A549 (cell line): ENCODE measurements around the gene PPIF. TPM values are rescaled to one million over a fixed set of nuclear protein-coding genes. Genes with fewer than 3 reads are reported as not detected.

ENCODE experiments used
- ATAC-seq, 2 experiments: fragments of 200-7000 bp in 1 of 2; fragments of >200 bp in 1 of 2; cut with Nextera tagmentation in 1 of 2; cut with Tn5 transposase in 1 of 2; 3 replicates each; pipeline versions ENCODE4 v1.8.0 to v1.9.1; 2018 to 2020; ENCODE audit warnings: mild to moderate bottlenecking in 1 of 2, moderate library complexity in 1 of 2
- CTCF ChIA-PET: fragments of 300-600 bp; sonication (Branson Sonifier 250); formaldehyde crosslinking; extraction: SDS; loops from one replicate; lab custom pipeline; 2021; ENCODE audit warnings: antibody characterized with exemption, inconsistent platforms; lab: Yijun Ruan, JAX
- POLR2A ChIA-PET: fragments of 350-600 bp; formaldehyde crosslinking; extraction: SDS; loops from one replicate; lab custom pipeline; 2021; ENCODE audit warnings: antibody characterized with exemption, inconsistent platforms; lab: Yijun Ruan, JAX
- DNase-seq, 2 experiments: peaks; one replicate each; pipeline versions ENCODE4 v3.0.0 to v3.0.0-alpha.2; 2011 to 2016; ENCODE audit warnings: low read depth in 1 of 2, low spot score in 1 of 2
- FAIRE-seq: peaks from 2 replicates; lab custom pipeline; 2011; peaks lifted over from hg19 to GRCh38; lab: Jason Lieb, UNC
- H3K27ac ChIP-seq, 2 experiments: fragments of >200 bp; sonication (Bioruptor Twin); formaldehyde crosslinking; 3 replicates each; pipeline ENCODE4 v1.5.1; 2016 to 2017
- H3K4me1 ChIP-seq: fragments of >200 bp; sonication (Bioruptor Twin); formaldehyde crosslinking; 3 replicates; pipeline ENCODE4 v1.6.1; 2016
- H3K4me2 ChIP-seq: fragments of >200 bp; sonication (Bioruptor Twin); formaldehyde crosslinking; 3 replicates; pipeline ENCODE4 v1.6.1; 2016
- H3K4me3 ChIP-seq: fragments of >200 bp; sonication (Bioruptor Twin); formaldehyde crosslinking; 3 replicates; pipeline ENCODE4 v1.5.1; 2016
- H3K9me3 ChIP-seq: fragments of >200 bp; sonication (Bioruptor Twin); formaldehyde crosslinking; 3 replicates; pipeline ENCODE4 v1.6.1; 2016
- BHLHE40 ChIP-seq: IDR thresholded peaks from 2 replicates; pipeline ENCODE4 v1.6.1; 2012; ENCODE audit warnings: low read depth, low read length, inconsistent platforms
- CBX8 ChIP-seq: fragments of 200-600 bp; sonication (generic); IDR thresholded peaks from 2 replicates; pipeline ENCODE4 v1.6.1; 2016
- CEBPB ChIP-seq, 2 experiments: fragments of >200 bp in 1 of 2; sonication (Bioruptor Twin) in 1 of 2; formaldehyde crosslinking in 1 of 2; IDR thresholded peaks; 2 replicates each; pipeline ENCODE4 v1.6.1; 2012 to 2016
- CHD4 ChIP-seq: fragments of 200-600 bp; sonication (generic); IDR thresholded peaks from 2 replicates; pipeline ENCODE4 v1.6.1; 2016; ENCODE audit warnings: antibody characterized with exemption, mild to moderate bottlenecking, borderline replicate concordance
- ESRRA ChIP-seq: fragments of 150-350 bp; IDR thresholded peaks from 2 replicates; pipeline ENCODE4 v1.6.1; 2014; ENCODE audit warnings: mild to moderate bottlenecking, low read length, borderline replicate concordance
- FOSB ChIP-seq: fragments of 250-450 bp; sonication (Bioruptor Pico); IDR thresholded peaks from 2 replicates; pipeline ENCODE4 v1.5.0; 2020; ENCODE audit warnings: mild to moderate bottlenecking, moderate library complexity
- FOSL2 ChIP-seq, 2 experiments: fragments of 450-650 bp in 1 of 2; fragments of >200 bp in 1 of 2; sonication (Bioruptor Twin) in 1 of 2; formaldehyde crosslinking; IDR thresholded peaks; 2 replicates each; pipeline versions ENCODE4 v1.5.0 to v1.6.1; 2016 to 2020; ENCODE audit warnings: mild to moderate bottlenecking in 1 of 2, moderate library complexity in 1 of 2
- HDAC2 ChIP-seq: fragments of 200-600 bp; sonication (generic); IDR thresholded peaks from 2 replicates; pipeline ENCODE4 v1.6.1; 2016
- HOXB13 ChIP-seq: fragments of 250-450 bp; sonication (Bioruptor Pico); IDR thresholded peaks from 2 replicates; pipeline ENCODE4 v1.5.0; 2020; ENCODE audit warnings: low read depth, mild to moderate bottlenecking, moderate library complexity
- JUN ChIP-seq, 2 experiments: fragments of >200 bp; sonication (Bioruptor Twin); formaldehyde crosslinking; IDR thresholded peaks; 2 replicates in 1 of 2; 3 replicates in 1 of 2; pipeline ENCODE4 v1.6.1; 2016 to 2017
- KDM5A ChIP-seq: fragments of 200-600 bp; sonication (generic); IDR thresholded peaks from 2 replicates; pipeline ENCODE4 v1.6.1; 2016; ENCODE audit warnings: antibody characterized with exemption, mild to moderate bottlenecking
- MAFK ChIP-seq: fragments of 450-650 bp; IDR thresholded peaks from 2 replicates; pipeline ENCODE4 v1.6.1; 2014; ENCODE audit not compliant: partially characterized antibody
- MAZ ChIP-seq: fragments of 150-350 bp; IDR thresholded peaks from 2 replicates; pipeline ENCODE4 v1.6.1; 2014; ENCODE audit warnings: antibody characterized with exemption, low read depth, low read length, borderline replicate concordance
- PHF8 ChIP-seq: fragments of 200-600 bp; sonication (generic); IDR thresholded peaks from 2 replicates; pipeline ENCODE4 v1.6.1; 2016; ENCODE audit warnings: low read depth, mild to moderate bottlenecking, antibody characterized with exemption, moderate library complexity, borderline replicate concordance
- POLR2AphosphoS2 ChIP-seq: conservative IDR thresholded peaks from 2 replicates; pipeline ENCODE4 v1.6.1; 2012; ENCODE audit warnings: low read length, improper control_type of control experiment, inconsistent platforms
- TP53 ChIP-seq: fragments of 250-450 bp; sonication (Bioruptor Pico); IDR thresholded peaks from 2 replicates; pipeline ENCODE4 v1.5.0; 2021; ENCODE audit warnings: mild to moderate bottlenecking, moderate library complexity
- ZC3H11A ChIP-seq: fragments of 450-650 bp; IDR thresholded peaks from 2 replicates; pipeline ENCODE4 v1.6.1; 2014; ENCODE audit warnings: antibody characterized with exemption, mild to moderate bottlenecking
- ZFP36 ChIP-seq: fragments of 450-650 bp; IDR thresholded peaks from 2 replicates; pipeline ENCODE4 v1.6.1; 2014; ENCODE audit warnings: borderline replicate concordance; ENCODE audit not compliant: partially characterized antibody
- ZSCAN20 ChIP-seq: fragments of 250-450 bp; sonication (Bioruptor Pico); IDR thresholded peaks from 2 replicates; pipeline ENCODE4 v1.8.0; 2022; ENCODE audit warnings: mild to moderate bottlenecking, moderate library complexity
- WGBS: methylation state at CpG from one replicate; pipeline ENCODE4 v1.1.6; 2017; ENCODE audit errors: missing lambda C conversion rate; 5-methylcytosine and 5-hydroxymethylcytosine counted together
- polyA plus RNA-seq, 4 experiments: library from polyadenylated mRNA; depleted of rRNA in 3 of 4; stranded (reverse); fragments of >200 nt; fragmentation: RNase III in 1 of 4; extraction: RNeasy Plus Mini Kit Qiagen cat#74134 plus additional on column Dnase treatment in 1 of 4; gene quantifications; 2 replicates in 3 of 4; 3 replicates in 1 of 4; pipeline ENCODE4 v1.2.3, GENCODE V29; 2011 to 2017
- TF ChIP-seq, protein P1 (sequence below): fragments of 250-450 bp; sonication (Bioruptor Pico); IDR thresholded peaks from 2 replicates; pipeline ENCODE4 v1.5.0; 2021; ENCODE audit warnings: mild to moderate bottlenecking, moderate library complexity, borderline replicate concordance
- TF ChIP-seq, protein P2 (sequence below): fragments of 450-650 bp; IDR thresholded peaks from 2 replicates; pipeline ENCODE4 v1.6.1; 2014; ENCODE audit warnings: antibody characterized with exemption
- TF ChIP-seq, protein P3 (sequence below): fragments of 250-450 bp; sonication (Bioruptor Pico); IDR thresholded peaks from 2 replicates; pipeline ENCODE4 v1.5.0; 2020; ENCODE audit warnings: low read depth, mild to moderate bottlenecking, moderate library complexity
- TF ChIP-seq, protein P4 (sequence below): fragments of >200 bp; sonication (Bioruptor Twin); formaldehyde crosslinking; IDR thresholded peaks from 2 replicates; pipeline ENCODE4 v1.6.1; 2016
- TF ChIP-seq, protein P5 (sequence below): IDR thresholded peaks from 2 replicates; pipeline ENCODE4 v1.6.1; 2012; ENCODE audit warnings: low read depth, borderline replicate concordance
- TF ChIP-seq, protein P6 (sequence below): fragments of 150-350 bp; IDR thresholded peaks from 2 replicates; pipeline ENCODE4 v1.6.1; 2014; ENCODE audit warnings: low read depth, mild to moderate bottlenecking, low read length

The PPIF gene
- polyA plus RNA-seq, 2 of the 4 experiments (the other 2 are of a cell fraction), result 44.8 to 75.0 TPM

DNA sequence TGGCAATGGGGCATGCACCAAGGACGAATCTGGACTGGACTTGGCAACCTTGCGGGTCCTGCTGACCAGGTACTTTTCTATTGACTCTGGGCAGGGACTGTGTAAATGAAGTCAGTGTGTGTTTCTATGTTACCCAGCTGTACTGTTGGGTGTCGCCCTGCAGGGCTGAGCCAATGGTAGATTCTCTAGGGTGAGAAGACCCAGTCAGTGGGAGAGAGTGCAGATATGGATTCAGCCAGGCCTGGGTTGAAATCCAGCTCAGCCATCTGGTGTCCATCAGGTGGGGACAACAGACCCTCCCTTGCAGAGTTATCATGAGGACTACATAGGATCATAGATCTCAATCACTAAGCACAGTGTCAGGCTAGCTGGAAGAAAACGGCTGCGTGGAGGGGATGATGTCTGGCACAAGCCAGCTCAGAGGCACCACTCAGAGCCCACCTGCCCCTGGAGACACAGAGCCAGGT, 4.9 kb upstream of the PPIF start:
- Histone ChIP-seq H3K9me3 (no peaks in the 10 kb centered on the region), H3K4me2 (no peak overlapping the region), H3K27ac (no peak overlapping the region), H3K4me3 (no peak overlapping the region), H3K4me1 (peaks cover 4% of the 10 kb centered on the region; the same call in 1 of the 3 replicates)
- WGBS, result 83% methylated on average over 5 of the region's 5 CpGs
- ChIA-PET CTCF (interaction anchor here (0.9 to 1.6 kb wide), 4 partner anchors 11 to 705 kb away, joined by 3 to 6 read pairs (median 4); no protein-coding TSS in a partner anchor), POLR2A (no interaction called here)
- ATAC-seq (no peak), FAIRE-seq (no peak), DNase-seq (no peak)
- TF ChIP-seq FOSB, result no peak
- no peak for TF ChIP-seq BHLHE40
- no peak for TF ChIP-seq HDAC2
- no peak for TF ChIP-seq ESRRA

DNA sequence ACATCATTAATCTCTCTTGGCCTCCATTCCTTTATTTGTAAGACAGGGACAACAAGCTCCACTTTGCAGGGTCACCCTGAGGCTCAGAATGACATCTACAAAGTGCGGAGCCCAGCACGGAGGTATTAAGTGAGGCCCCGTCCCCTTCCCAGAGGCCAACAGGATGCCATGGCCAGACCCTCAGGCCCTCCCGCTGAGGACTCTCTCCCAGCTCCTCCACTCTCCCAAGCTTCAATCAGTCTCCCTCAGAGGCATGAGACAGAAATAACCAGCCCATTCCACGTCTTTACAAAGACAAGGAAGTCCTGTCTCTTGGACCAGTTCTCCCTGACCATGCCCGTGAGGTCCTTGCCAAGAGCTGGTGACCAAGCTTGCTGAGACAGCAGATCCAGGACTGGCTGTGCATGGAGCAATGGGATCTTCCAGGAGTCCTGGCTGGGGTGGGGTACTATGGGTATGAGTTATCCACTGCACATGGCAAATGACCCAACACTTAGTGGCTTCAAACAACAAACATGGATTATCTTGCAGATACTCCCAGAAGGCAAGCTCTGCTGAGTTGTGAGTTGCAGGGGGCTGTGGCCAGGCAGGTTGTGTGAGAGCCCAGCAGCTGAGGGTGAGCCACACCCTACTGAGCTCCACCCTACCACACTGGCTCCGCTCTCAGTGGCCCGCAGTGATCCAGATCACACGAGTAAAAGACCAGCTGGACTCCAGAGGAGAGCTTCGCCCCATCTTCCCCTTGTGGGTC, 4.3 kb upstream of the PPIF start:
- TF ChIP-seq PHF8, result no peak
- no peak for TF ChIP-seq ZFP36
- no peak for TF ChIP-seq JUN (IDR thresholded peaks at IDR 0.05)
- peak; percentile 9 for TF ChIP-seq MAFK
- no peak for TF ChIP-seq MAZ
- TF ChIP-seq KDM5A, result no peak
- ATAC-seq (no peak), DNase-seq (no peak), FAIRE-seq (no peak)
- H3K9me3 ChIP-seq, result no peaks in the 10 kb centered on the region
- WGBS, result 83% methylated on average over 10 of the region's 10 CpGs
- H3K4me2 ChIP-seq, result no peak overlapping the region
- H3K4me3 ChIP-seq, result no peak overlapping the region
- H3K27ac ChIP-seq, result no peak overlapping the region
- peaks cover 4% of the 10 kb centered on the region; the same call in 1 of the 3 replicates for H3K4me1 ChIP-seq
- ChIA-PET CTCF (interaction anchor here (1.0 to 1.6 kb wide), 3 partner anchors 11 to 704 kb away, joined by 4 to 6 read pairs (median 5); no protein-coding TSS in a partner anchor), POLR2A (no interaction called here)

DNA sequence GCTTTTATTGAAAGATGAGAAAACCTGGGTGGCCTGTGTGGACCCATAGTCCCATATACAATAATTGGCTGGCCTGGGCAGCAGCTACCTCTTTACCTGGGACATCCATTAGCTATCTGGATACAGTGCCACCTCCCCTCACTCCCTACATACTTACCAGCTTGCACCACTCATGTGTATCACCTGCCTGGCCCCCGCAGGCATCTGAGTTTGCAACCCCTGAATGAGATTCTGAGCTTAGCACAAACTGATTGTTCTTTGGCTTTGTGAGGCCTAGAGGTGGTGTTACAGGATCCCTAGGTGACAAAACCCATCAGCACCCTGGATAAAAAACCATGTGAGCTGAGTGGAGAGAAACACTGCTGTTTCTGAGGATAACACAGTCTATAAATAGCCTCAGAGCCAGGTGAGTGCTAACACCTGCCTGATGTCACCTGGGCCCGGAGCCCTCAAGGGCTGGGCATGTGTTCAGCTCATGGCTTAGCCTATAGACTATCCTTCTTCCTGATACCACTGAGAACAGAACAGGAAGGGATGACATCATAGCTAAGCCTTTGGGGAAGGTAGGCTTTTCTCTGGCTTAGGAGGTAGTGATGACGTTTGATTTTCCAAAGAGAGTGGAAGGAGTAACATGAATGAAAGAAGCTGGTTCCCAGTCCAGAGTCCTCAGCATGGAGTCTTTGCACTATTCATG, 2.6 kb upstream of the PPIF start:
- DNase-seq (no peak), FAIRE-seq (no peak), ATAC-seq (no peak)
- Histone ChIP-seq H3K4me3 (no peak overlapping the region), H3K27ac (no peak overlapping the region), H3K4me2 (no peak overlapping the region), H3K9me3 (no peaks in the 10 kb centered on the region), H3K4me1 (peaks cover 18% of the 10 kb centered on the region)
- no peak for TF ChIP-seq ZSCAN20
- TF ChIP-seq CEBPB (IDR thresholded peaks at IDR 0.05), result no peak
- no peak for TF ChIP-seq MAZ
- TF ChIP-seq CHD4, result no peak
- TF ChIP-seq, protein P1, sequence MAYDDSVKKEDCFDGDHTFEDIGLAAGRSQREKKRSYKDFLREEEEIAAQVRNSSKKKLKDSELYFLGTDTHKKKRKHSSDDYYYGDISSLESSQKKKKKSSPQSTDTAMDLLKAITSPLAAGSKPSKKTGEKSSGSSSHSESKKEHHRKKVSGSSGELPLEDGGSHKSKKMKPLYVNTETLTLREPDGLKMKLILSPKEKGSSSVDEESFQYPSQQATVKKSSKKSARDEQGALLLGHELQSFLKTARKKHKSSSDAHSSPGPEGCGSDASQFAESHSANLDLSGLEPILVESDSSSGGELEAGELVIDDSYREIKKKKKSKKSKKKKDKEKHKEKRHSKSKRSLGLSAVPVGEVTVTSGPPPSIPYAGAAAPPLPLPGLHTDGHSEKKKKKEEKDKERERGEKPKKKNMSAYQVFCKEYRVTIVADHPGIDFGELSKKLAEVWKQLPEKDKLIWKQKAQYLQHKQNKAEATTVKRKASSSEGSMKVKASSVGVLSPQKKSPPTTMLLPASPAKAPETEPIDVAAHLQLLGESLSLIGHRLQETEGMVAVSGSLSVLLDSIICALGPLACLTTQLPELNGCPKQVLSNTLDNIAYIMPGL (CRISPR knock-in tag), result no peak
- TF ChIP-seq POLR2AphosphoS2, result no peak
- TF ChIP-seq, protein P2, sequence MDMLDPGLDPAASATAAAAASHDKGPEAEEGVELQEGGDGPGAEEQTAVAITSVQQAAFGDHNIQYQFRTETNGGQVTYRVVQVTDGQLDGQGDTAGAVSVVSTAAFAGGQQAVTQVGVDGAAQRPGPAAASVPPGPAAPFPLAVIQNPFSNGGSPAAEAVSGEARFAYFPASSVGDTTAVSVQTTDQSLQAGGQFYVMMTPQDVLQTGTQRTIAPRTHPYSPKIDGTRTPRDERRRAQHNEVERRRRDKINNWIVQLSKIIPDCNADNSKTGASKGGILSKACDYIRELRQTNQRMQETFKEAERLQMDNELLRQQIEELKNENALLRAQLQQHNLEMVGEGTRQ, result no peak
- TF ChIP-seq ZFP36, result no peak
- no peak for TF ChIP-seq TP53 (CRISPR knock-in tag)
- TF ChIP-seq, protein P3, sequence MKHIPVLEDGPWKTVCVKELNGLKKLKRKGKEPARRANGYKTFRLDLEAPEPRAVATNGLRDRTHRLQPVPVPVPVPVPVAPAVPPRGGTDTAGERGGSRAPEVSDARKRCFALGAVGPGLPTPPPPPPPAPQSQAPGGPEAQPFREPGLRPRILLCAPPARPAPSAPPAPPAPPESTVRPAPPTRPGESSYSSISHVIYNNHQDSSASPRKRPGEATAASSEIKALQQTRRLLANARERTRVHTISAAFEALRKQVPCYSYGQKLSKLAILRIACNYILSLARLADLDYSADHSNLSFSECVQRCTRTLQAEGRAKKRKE (CRISPR knock-in tag), result no peak
- no peak for TF ChIP-seq FOSB
- TF ChIP-seq ZC3H11A, result no peak
- TF ChIP-seq, protein P4, sequence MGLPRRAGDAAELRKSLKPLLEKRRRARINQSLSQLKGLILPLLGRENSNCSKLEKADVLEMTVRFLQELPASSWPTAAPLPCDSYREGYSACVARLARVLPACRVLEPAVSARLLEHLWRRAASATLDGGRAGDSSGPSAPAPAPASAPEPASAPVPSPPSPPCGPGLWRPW, result no peak
- TF ChIP-seq, protein P5, sequence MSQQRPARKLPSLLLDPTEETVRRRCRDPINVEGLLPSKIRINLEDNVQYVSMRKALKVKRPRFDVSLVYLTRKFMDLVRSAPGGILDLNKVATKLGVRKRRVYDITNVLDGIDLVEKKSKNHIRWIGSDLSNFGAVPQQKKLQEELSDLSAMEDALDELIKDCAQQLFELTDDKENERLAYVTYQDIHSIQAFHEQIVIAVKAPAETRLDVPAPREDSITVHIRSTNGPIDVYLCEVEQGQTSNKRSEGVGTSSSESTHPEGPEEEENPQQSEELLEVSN, result no peak
- no peak for TF ChIP-seq FOSL2 (IDR thresholded peaks at IDR 0.05)
- TF ChIP-seq FOSL2 (CRISPR knock-in tag; IDR thresholded peaks at IDR 0.05), result no peak
- no peak for TF ChIP-seq KDM5A
- TF ChIP-seq CBX8, result no peak
- TF ChIP-seq, protein P6, sequence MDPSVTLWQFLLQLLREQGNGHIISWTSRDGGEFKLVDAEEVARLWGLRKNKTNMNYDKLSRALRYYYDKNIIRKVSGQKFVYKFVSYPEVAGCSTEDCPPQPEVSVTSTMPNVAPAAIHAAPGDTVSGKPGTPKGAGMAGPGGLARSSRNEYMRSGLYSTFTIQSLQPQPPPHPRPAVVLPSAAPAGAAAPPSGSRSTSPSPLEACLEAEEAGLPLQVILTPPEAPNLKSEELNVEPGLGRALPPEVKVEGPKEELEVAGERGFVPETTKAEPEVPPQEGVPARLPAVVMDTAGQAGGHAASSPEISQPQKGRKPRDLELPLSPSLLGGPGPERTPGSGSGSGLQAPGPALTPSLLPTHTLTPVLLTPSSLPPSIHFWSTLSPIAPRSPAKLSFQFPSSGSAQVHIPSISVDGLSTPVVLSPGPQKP, result no peak
- no peak for TF ChIP-seq HOXB13 (CRISPR knock-in tag)
- WGBS, result 74% methylated on average over 3 of the region's 3 CpGs
- ChIA-PET CTCF (interaction anchor here (0.6 to 3.3 kb wide), 5 partner anchors 11 to 50 kb away, joined by 3 to 37 read pairs (median 3); no protein-coding TSS in a partner anchor), POLR2A (no interaction called here)
